NCI-H2227 (cell line): ENCODE measurements around the gene RTP4.
A peak's percentile ranks its signal among the peaks of the same experiment; 100 is the strongest.

Experiments used
- DNase-seq: peaks from one replicate; lab custom pipeline; 2025; ENCODE audit not compliant: unreplicated experiment; lab: John Stamatoyannopoulos, UW

RTP4 gene

GRCh38 chr3:187368251-187369088 is at the start of gene RTP4:
Gene RTP4, plus strand, starts transcription at chr3:187368385. Its CDS starts 57 bp downstream, at chr3:187368442.
- no peak for DNase-seq

- peak; percentile 73 for DNase-seq
Measured at GRCh38 chr3:187318819-187319616, 49.2 kb upstream of the RTP4 start.

- peak; percentile 44 for DNase-seq
Measured at GRCh38 chr3:187319699-187320302, 48.4 kb upstream of the RTP4 start.

GRCh38 chr3:187321766-187322165 is 46.4 kb upstream of the RTP4 start:
- DNase-seq: no peak

- no peak for DNase-seq
Measured at GRCh38 chr3:187322291-187322690, 45.9 kb upstream of the RTP4 start.

- DNase-seq: no peak
Measured at GRCh38 chr3:187323091-187323490, 45.1 kb upstream of the RTP4 start.

GRCh38 chr3:187325632-187326031 is 42.6 kb upstream of the RTP4 start:
- no peak for DNase-seq

GRCh38 chr3:187327845-187328244 is 40.3 kb upstream of the RTP4 start:
- DNase-seq: no peak

- DNase-seq: no peak
Measured at GRCh38 chr3:187328691-187329090, 39.5 kb upstream of the RTP4 start.

GRCh38 chr3:187334904-187335303 is 33.3 kb upstream of the RTP4 start:
- DNase-seq: no peak

GRCh38 chr3:187336322-187336721 is 31.9 kb upstream of the RTP4 start:
- DNase-seq: no peak

- DNase-seq: no peak
Measured at GRCh38 chr3:187340578-187340977, 27.6 kb upstream of the RTP4 start.

GRCh38 chr3:187342255-187342654 is 25.9 kb upstream of the RTP4 start:
- DNase-seq: no peak

GRCh38 chr3:187343670-187344069 is 24.5 kb upstream of the RTP4 start:
- no peak for DNase-seq

- DNase-seq: no peak
Measured at GRCh38 chr3:187352581-187353575, 15.3 kb upstream of the RTP4 start.

- DNase-seq: no peak
Measured at GRCh38 chr3:187358068-187358467, 10.1 kb upstream of the RTP4 start.

- no peak for DNase-seq
Measured at GRCh38 chr3:187359798-187360486, 8.2 kb upstream of the RTP4 start.

GRCh38 chr3:187360596-187360995 is 7.6 kb upstream of the RTP4 start:
- DNase-seq: no peak

GRCh38 chr3:187361835-187362234 is 6.3 kb upstream of the RTP4 start:
- no peak for DNase-seq

GRCh38 chr3:187367561-187368103 is 553 bp upstream of the RTP4 start:
- DNase-seq: no peak
